Gastroesophageal sphincter (tissue), 3 donors: ENCODE measurements around the gene RASGEF1C.

Experiments
- CTCF ChIP-seq, 4 experiments: fragments of 200-600 bp in 2 of 4; fragments of 450-650 bp in 2 of 4; sonication (generic) in 1 of 4; IDR thresholded peaks; one replicate each; pipeline ENCODE4 v1.5.1; 2017 to 2019; ENCODE audit warnings: antibody characterized with exemption in 4 of 4, mild to moderate bottlenecking in 2 of 4, moderate library complexity in 2 of 4
- POLR2A ChIP-seq, 2 donors: fragments of 450-650 bp; IDR thresholded peaks; one replicate each; pipeline ENCODE4 v1.6.1; 2017; ENCODE audit warnings: antibody characterized with exemption in 2 of 2, mild to moderate bottlenecking in 2 of 2, moderate library complexity in 1 of 2
- POLR2AphosphoS5 ChIP-seq: sonication (generic); formaldehyde crosslinking; IDR thresholded peaks from one replicate; pipeline ENCODE4 v1.6.1; 2017; ENCODE audit warnings: antibody characterized with exemption

GRCh38 chr5:180241600-180241999 lies 32.6 kb upstream of the RASGEF1C start:
- no peak for TF ChIP-seq CTCF (IDR thresholded peaks at IDR 0.05)
- TF ChIP-seq POLR2AphosphoS5 = no peak
- TF ChIP-seq POLR2A (IDR thresholded peaks at IDR 0.05) = no peak
